ENCODE results near the gene TSPEAR.
"Not testable (repeated sequence)": the region's sequence is repeated elsewhere in the genome, so short reads cannot be mapped to it uniquely, and the experiment has no call there.

TSPEAR gene

GRCh38 chr21:44702973-44703730 lies 8.2 kb downstream of the TSPEAR start:
- no peak for DNase-seq (ENCODE audit: low read depth, low spot score)

- no peak for DNase-seq (ENCODE audit: low read depth, low spot score)
Measured at GRCh38 chr21:44702111-44702972, 9.0 kb downstream of the TSPEAR start.

GRCh38 chr21:44701541-44701940 lies 9.8 kb downstream of the TSPEAR start:
- DNase-seq (ENCODE audit: low read depth, low spot score) = no peak

- DNase-seq (ENCODE audit: low read depth, low spot score) = no peak
Measured at GRCh38 chr21:44701023-44701400, 10.4 kb downstream of the TSPEAR start.

GRCh38 chr21:44700101-44701022 lies 11.0 kb downstream of the TSPEAR start:
- no peak for DNase-seq (ENCODE audit: low read depth, low spot score)

GRCh38 chr21:44699502-44700001 lies 11.8 kb downstream of the TSPEAR start:
- peak; percentile 20 for DNase-seq (ENCODE audit: low read depth, low spot score)

GRCh38 chr21:44697811-44698734 lies 13.3 kb downstream of the TSPEAR start:
- DNase-seq (ENCODE audit: low read depth, low spot score) = peak; percentile 93

- peak; percentile 22 for DNase-seq (ENCODE audit: low read depth, low spot score)
Measured at GRCh38 chr21:44697172-44697810, 14.1 kb downstream of the TSPEAR start, which contains the start of gene KRTAP10-12. TSS of gene KRTAP10-12 (plus strand) at chr21:44697172. CDS start at chr21:44697202, 30 bp downstream.

- peak; percentile 20 for DNase-seq (ENCODE audit: low read depth, low spot score)
Measured at GRCh38 chr21:44696572-44696971, 14.8 kb downstream of the TSPEAR start.

- no peak for DNase-seq (ENCODE audit: low read depth, low spot score)
Measured at GRCh38 chr21:44695641-44696040, 15.7 kb downstream of the TSPEAR start.

GRCh38 chr21:44695184-44695583 lies 16.2 kb downstream of the TSPEAR start:
- DNase-seq (ENCODE audit: low read depth, low spot score) = no peak

- DNase-seq (ENCODE audit: low read depth, low spot score) = no peak
Measured at GRCh38 chr21:44694776-44695175, 16.6 kb downstream of the TSPEAR start.

GRCh38 chr21:44692798-44693512 lies 18.4 kb downstream of the TSPEAR start:
- DNase-seq (ENCODE audit: low read depth, low spot score) = no peak

GRCh38 chr21:44691686-44692085 lies 19.7 kb downstream of the TSPEAR start:
- no peak for DNase-seq (ENCODE audit: low read depth, low spot score)

GRCh38 chr21:44689740-44690139 lies 21.6 kb downstream of the TSPEAR start:
- not testable (repeated sequence) for DNase-seq (ENCODE audit: low read depth, low spot score)

- DNase-seq (ENCODE audit: low read depth, low spot score) = no peak
Measured at GRCh38 chr21:44687671-44688070, 23.7 kb downstream of the TSPEAR start.

GRCh38 chr21:44686843-44687561 lies 24.4 kb downstream of the TSPEAR start:
- DNase-seq (ENCODE audit: low read depth, low spot score) = peak; percentile 29

GRCh38 chr21:44686000-44686781 lies 25.2 kb downstream of the TSPEAR start:
- peak; percentile 56 for DNase-seq (ENCODE audit: low read depth, low spot score)
